Choroid plexus epithelial cell (primary cell): ENCODE data around the gene PLD1.

ENCODE experiments used
- DNase-seq: peaks from one replicate; pipeline ENCODE4 v3.0.0-alpha.2; 2010; ENCODE audit warnings: low read depth
- H3K4me3 ChIP-seq: 2 replicates; pipeline ENCODE4 v1.5.1; 2011; ENCODE audit warnings: low read depth, mild to moderate bottlenecking, control low read depth, low read length, moderate library complexity
- TF ChIP-seq, protein P1 (sequence below): conservative IDR thresholded peaks from 2 replicates; pipeline ENCODE4 v1.5.1; 2011; ENCODE audit warnings: low read depth, mild to moderate bottlenecking, control low read depth, inconsistent platforms, low read length, moderate library complexity

PLD1 gene

DNA sequence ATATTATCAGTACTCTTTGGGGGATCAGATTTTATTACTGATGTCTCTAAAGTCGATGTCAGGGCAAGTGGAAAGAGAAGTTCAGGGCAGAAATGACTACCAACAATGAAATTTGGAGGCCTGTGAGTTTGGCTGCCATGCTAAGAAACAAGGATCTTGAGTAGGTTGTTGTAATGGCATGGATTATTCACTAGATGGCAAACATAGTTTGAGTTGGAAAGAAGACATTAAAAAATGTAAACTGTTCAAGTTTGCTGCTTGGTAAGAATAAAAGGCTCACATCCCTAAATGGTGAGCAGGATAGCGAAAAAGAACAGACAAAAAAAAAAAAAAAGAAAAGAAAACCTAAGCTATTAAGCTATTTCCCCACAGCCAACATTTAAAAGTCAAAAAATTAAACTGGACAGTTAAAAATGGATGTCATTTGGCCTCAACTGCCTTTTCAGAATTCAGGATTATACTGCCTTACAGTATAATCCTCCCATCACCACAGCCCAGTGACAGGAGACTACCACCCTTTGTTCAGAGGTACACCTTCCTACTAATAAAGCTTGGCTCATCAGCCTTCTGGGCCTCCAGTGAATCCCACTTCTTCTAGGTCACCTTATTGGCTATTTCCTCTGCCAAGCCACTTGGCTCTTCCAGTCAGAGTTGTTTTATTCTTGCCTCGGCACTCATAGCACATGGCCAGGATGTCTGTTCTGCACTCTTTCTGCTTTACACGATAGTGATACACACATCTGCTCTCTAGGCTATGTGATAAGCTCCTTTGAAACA lies 163.7 kb downstream of the PLD1 start:
- H3K4me3 ChIP-seq: no peak overlapping the region
- DNase-seq: peak; percentile 86
- TF ChIP-seq, protein P1, sequence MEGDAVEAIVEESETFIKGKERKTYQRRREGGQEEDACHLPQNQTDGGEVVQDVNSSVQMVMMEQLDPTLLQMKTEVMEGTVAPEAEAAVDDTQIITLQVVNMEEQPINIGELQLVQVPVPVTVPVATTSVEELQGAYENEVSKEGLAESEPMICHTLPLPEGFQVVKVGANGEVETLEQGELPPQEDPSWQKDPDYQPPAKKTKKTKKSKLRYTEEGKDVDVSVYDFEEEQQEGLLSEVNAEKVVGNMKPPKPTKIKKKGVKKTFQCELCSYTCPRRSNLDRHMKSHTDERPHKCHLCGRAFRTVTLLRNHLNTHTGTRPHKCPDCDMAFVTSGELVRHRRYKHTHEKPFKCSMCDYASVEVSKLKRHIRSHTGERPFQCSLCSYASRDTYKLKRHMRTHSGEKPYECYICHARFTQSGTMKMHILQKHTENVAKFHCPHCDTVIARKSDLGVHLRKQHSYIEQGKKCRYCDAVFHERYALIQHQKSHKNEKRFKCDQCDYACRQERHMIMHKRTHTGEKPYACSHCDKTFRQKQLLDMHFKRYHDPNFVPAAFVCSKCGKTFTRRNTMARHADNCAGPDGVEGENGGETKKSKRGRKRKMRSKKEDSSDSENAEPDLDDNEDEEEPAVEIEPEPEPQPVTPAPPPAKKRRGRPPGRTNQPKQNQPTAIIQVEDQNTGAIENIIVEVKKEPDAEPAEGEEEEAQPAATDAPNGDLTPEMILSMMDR: peak; percentile 66

DNA sequence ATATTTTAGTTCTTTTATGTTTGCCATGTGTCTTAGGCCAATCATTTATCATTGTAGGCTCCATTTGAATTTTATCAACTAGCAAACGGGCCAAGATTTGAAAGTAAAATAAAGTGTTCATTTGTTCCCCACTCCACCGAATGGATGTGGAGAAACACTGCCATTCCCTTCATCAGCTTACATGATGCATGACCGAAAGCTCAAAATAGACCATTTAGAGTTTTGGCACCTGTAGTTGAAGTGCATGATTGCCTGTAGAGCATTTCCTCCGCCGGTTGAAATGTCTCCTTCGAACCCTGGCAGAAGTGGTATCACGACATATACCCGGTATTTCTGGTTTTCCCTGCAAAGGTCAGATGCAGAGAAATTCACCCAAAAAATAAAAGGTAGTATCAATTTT lies 165.6 kb downstream of the PLD1 start:
- TF ChIP-seq, protein P1: no peak
- H3K4me3 ChIP-seq: no peak overlapping the region
- no peak for DNase-seq

- TF ChIP-seq, protein P1: no peak
- no peak overlapping the region for H3K4me3 ChIP-seq
- no peak for DNase-seq
These were observed 166.6 kb downstream of the PLD1 start for GRCh38 chr3:171643681-171644080.

- TF ChIP-seq, protein P1: no peak
- no peak for DNase-seq
- no peak overlapping the region for H3K4me3 ChIP-seq
These were observed 167.2 kb downstream of the PLD1 start for GRCh38 chr3:171643033-171643432.

- no peak overlapping the region for H3K4me3 ChIP-seq
- TF ChIP-seq, protein P1: peak; percentile 47
- DNase-seq: peak; percentile 74
These were observed 169.5 kb downstream of the PLD1 start for GRCh38 chr3:171640520-171641412.

DNA sequence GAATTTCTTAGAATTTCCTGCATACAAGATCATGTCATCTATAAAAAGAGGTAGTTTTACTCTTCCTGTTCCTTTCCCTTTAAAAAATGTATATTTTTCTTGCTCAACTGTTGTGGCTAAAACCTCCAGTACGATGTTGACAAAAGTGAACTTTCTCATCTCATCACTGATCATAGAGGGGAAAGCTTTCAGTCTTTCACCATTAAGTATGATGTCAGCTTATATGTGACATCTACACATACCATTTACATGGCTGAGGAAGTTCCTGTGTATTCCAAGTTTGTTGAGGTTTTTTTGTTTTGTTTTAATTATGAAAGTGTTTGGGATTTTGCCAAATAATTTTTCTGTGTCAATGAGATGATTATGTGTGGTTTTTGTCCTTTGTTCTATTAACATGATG lies 173.6 kb downstream of the PLD1 start:
- TF ChIP-seq, protein P1: no peak
- no peak overlapping the region for H3K4me3 ChIP-seq
- DNase-seq: no peak
